HepG2 (cell line): ENCODE measurements around the gene CALML6. TPM values are rescaled to one million over a fixed set of nuclear protein-coding genes. Genes with fewer than 3 reads are reported as not detected.
A peak's percentile ranks its signal among the peaks of the same experiment; 100 is the strongest.

Source experiments
- ATAC-seq: fragments of 200-7000 bp; cut with Tn5 transposase; 3 replicates; pipeline ENCODE4 v1.9.1; 2020; ENCODE audit warnings: mild to moderate bottlenecking, moderate library complexity
- BruUV-seq: library from RNA; stranded (reverse); fragments of 400-500 nt; replicated peaks from 2 replicates; lab custom pipeline; 2021; lab: Mats Ljungman, UMichigan
- CTCF ChIA-PET: fragments of 300-600 bp; formaldehyde crosslinking; extraction: SDS; loops from one replicate; lab custom pipeline; 2021; ENCODE audit warnings: low total read pairs, inconsistent platforms, low intra/inter-chr PET ratio; lab: Yijun Ruan, JAX
- POLR2A ChIA-PET: fragments of 350-600 bp; sonication (Branson Sonifier 250); formaldehyde crosslinking; loops from one replicate; lab custom pipeline; 2020; ENCODE audit warnings: antibody characterized with exemption, inconsistent platforms; lab: Yijun Ruan, JAX
- DNase-seq: peaks from one replicate; pipeline ENCODE4 v3.0.0-alpha.2; 2015; ENCODE audit warnings: low spot score
- FAIRE-seq: peaks from 3 replicates; lab custom pipeline; 2011; peaks lifted over from hg19 to GRCh38; lab: Jason Lieb, UNC
- H2AFZ ChIP-seq: one replicate; pipeline ENCODE4 v1.6.1; 2011; ENCODE audit warnings: low read length, inconsistent platforms
- H3K27ac ChIP-seq: fragments of 300-600 bp; 3 replicates; pipeline ENCODE4 v1.8.0; 2011; ENCODE audit warnings: mixed run types, mild to moderate bottlenecking, mixed read lengths, low read length, inconsistent platforms; ENCODE audit not compliant: insufficient read depth; ENCODE audit errors: extremely low read length
- H3K27me3 ChIP-seq, 2 experiments: fragments of 200-600 bp in 1 of 2; 2 replicates in 1 of 2; 3 replicates in 1 of 2; pipeline versions ENCODE4 v1.6.0 to v1.8.0; 2011; ENCODE audit warnings: low read length in 2 of 2, mild to moderate bottlenecking in 2 of 2, moderate library complexity in 2 of 2, inconsistent platforms in 1 of 2; ENCODE audit not compliant: insufficient read depth in 2 of 2, control insufficient read depth in 1 of 2
- H3K36me3 ChIP-seq, 2 experiments: fragments of 200-600 bp in 1 of 2; replicated peaks in 1 of 2; 2 replicates in 1 of 2; 3 replicates in 1 of 2; pipeline versions ENCODE4 v1.5.1 to v1.8.0; 2011; ENCODE audit warnings: low read length in 2 of 2, inconsistent platforms in 1 of 2; ENCODE audit not compliant: insufficient read depth in 2 of 2, control insufficient read depth in 1 of 2
- H3K4me1 ChIP-seq: 2 replicates; pipeline ENCODE4 v1.5.1; 2012; ENCODE audit warnings: low read length, inconsistent platforms; ENCODE audit not compliant: insufficient read depth
- H3K4me2 ChIP-seq: 2 replicates; pipeline ENCODE4 v1.6.0; 2011; ENCODE audit warnings: low read depth, low read length, inconsistent platforms
- H3K4me3 ChIP-seq, 3 experiments: fragments of 200-600 bp in 1 of 3; sonication (generic), shearing (Covaris generic) in 1 of 3; replicated peaks in 1 of 3; 2 replicates each; pipeline ENCODE4 v1.5.1; 2011 to 2016; ENCODE audit warnings: low read length in 3 of 3, inconsistent platforms in 2 of 3, low read depth in 2 of 3, mild to moderate bottlenecking in 2 of 3, control low read depth in 1 of 3, mixed read lengths in 1 of 3; ENCODE audit not compliant: insufficient read depth in 1 of 3
- H3K79me2 ChIP-seq: one replicate; pipeline ENCODE4 v1.6.1; 2011; ENCODE audit warnings: low read length, inconsistent platforms; ENCODE audit not compliant: insufficient read depth
- H3K9ac ChIP-seq: 2 replicates; pipeline ENCODE4 v1.6.0; 2011; ENCODE audit warnings: mild to moderate bottlenecking, low read depth, low read length, inconsistent platforms; ENCODE audit not compliant: insufficient read depth
- H3K9me3 ChIP-seq: 2 replicates; pipeline ENCODE4 v1.5.1; 2012; ENCODE audit warnings: mild to moderate bottlenecking, low read length
- H4K20me1 ChIP-seq: 2 replicates; pipeline ENCODE4 v1.6.0; 2011; ENCODE audit warnings: inconsistent platforms, mild to moderate bottlenecking, low read length, moderate library complexity; ENCODE audit not compliant: insufficient read depth
- AGO2 ChIP-seq: fragments of 200-400 bp; formaldehyde crosslinking; optimal IDR thresholded peaks from 2 replicates; pipeline ENCODE3; 2017; ENCODE audit warnings: mild to moderate bottlenecking, low read depth, low read length, moderate library complexity
- CREB1 ChIP-seq, 2 experiments: fragments of 450-650 bp in 1 of 2; IDR thresholded peaks; 2 replicates each; pipeline ENCODE4 v1.6.1; 2016 to 2017; ENCODE audit warnings: control low read depth in 1 of 2, mild to moderate bottlenecking in 1 of 2, missing compliant biosample characterization in 1 of 2, missing genetic modification characterization in 1 of 2
- ERF ChIP-seq: IDR thresholded peaks from 2 replicates; pipeline ENCODE4 v1.6.1; 2018; ENCODE audit warnings: missing biosample characterization, missing genetic modification reagents
- HNRNPK ChIP-seq: fragments of 200-400 bp; formaldehyde crosslinking; IDR thresholded peaks from 2 replicates; pipeline ENCODE4 v1.6.1; 2018; ENCODE audit warnings: low read length, low read depth, moderate library complexity, mild to moderate bottlenecking; ENCODE audit not compliant: poor library complexity, severe bottlenecking
- KDM2A ChIP-seq: sonication (generic); formaldehyde crosslinking; IDR thresholded peaks from 2 replicates; pipeline ENCODE4 v1.4.0; 2020; ENCODE audit warnings: low read depth, missing genetic modification reagents, borderline replicate concordance
- PATZ1 ChIP-seq: sonication (generic); formaldehyde crosslinking; IDR thresholded peaks from 2 replicates; pipeline ENCODE4 v1.4.0; 2020; ENCODE audit warnings: missing genetic modification reagents
- PCBP2 ChIP-seq: fragments of 200-400 bp; formaldehyde crosslinking; optimal IDR thresholded peaks from 2 replicates; pipeline ENCODE3; 2018; ENCODE audit warnings: low read length, low read depth; ENCODE audit not compliant: poor library complexity, severe bottlenecking
- RFX3 ChIP-seq: IDR thresholded peaks from 2 replicates; pipeline ENCODE4 v1.6.1; 2016; ENCODE audit warnings: missing biosample characterization, missing genetic modification reagents
- ZNF572 ChIP-seq: sonication (generic); formaldehyde crosslinking; IDR thresholded peaks from 2 replicates; pipeline ENCODE4 v1.5.1; 2020; ENCODE audit warnings: mild to moderate bottlenecking, missing genetic modification reagents
- ZNF768 ChIP-seq: sonication (generic); formaldehyde crosslinking; IDR thresholded peaks from 2 replicates; pipeline ENCODE4 v1.4.0; 2020; ENCODE audit warnings: missing genetic modification reagents
- ZNF883 ChIP-seq: sonication (generic); formaldehyde crosslinking; IDR thresholded peaks from 2 replicates; pipeline ENCODE4 v1.5.1; 2020; ENCODE audit warnings: mild to moderate bottlenecking, missing genetic modification reagents; ENCODE audit errors: not compliant biosample characterization
- ZSCAN25 ChIP-seq: sonication (generic); formaldehyde crosslinking; IDR thresholded peaks from 2 replicates; pipeline ENCODE4 v1.8.0; 2022; ENCODE audit warnings: mild to moderate bottlenecking, missing genetic modification reagents
- WGBS: methylation state at CpG from one replicate; pipeline ENCODE4 v1.1.6; 2017; ENCODE audit warnings: low lambda C conversion rate; 5-methylcytosine and 5-hydroxymethylcytosine counted together
- in situ Hi-C: cut with HindIII; loops from 2 replicates; pipeline ENCODE4 v1.10.0; 2017; ENCODE audit warnings: low pct_unique_long_range_greater_than_20kb; ENCODE audit not compliant: extremely low pct_ligation_motif_present
- intact Hi-C: fragments of 100-400 bp; cut with micrococcal nuclease; formaldehyde crosslinking; loops from one replicate; pipeline ENCODE4 v1.10.0; 2022; ENCODE audit not compliant: unreplicated experiment
- polyA plus RNA-seq, 8 experiments: library from polyadenylated mRNA; depleted of rRNA in 3 of 8; stranded (reverse) in 7 of 8; unstranded in 1 of 8; fragments of >200 nt; fragmentation: Illumina TruSeq in 4 of 8; extraction: Trizol in 4 of 8; gene quantifications; 2 replicates each; pipeline versions ENCODE4 v1.2.1 to v1.2.3, GENCODE V29; 2011 to 2016; ENCODE audit warnings: low read depth in 4 of 8, missing spikeins in 1 of 8, mixed read lengths in 1 of 8; ENCODE audit not compliant: insufficient read depth in 1 of 8
- total RNA-seq, 5 experiments: library from RNA; depleted of rRNA; stranded (reverse); fragments of >200 nt; fragmentation: Illumina TruSeq; extraction: Trizol; gene quantifications; 2 replicates each; pipeline ENCODE4 v1.2.3, GENCODE V29; 2016; ENCODE audit warnings: low read depth in 1 of 5

CALML6 gene
- total and polyA plus RNA-seq, 2 of the 13 experiments (the other 11 are each of a cell fraction or from before 2014, with no cell fraction given): 0.11 to 0.12 TPM

- no peak overlapping the region for H3K4me3 ChIP-seq
Measured at GRCh38 chr1:1929102-1929638, 14.1 kb downstream of the CALML6 start.

GRCh38 chr1:1929639-1930545, 14.8 kb downstream of the CALML6 start:
- intact Hi-C loops: no loop called here
- ATAC-seq (peak; percentile 13), FAIRE-seq (no peak), DNase-seq (no peak)
- BruUV-seq: no TSS peak
- H3K36me3 ChIP-seq: no peaks in the 10 kb centered on the region
- ChIA-PET POLR2A (interaction anchor here (2.0 kb wide), 1 partner anchor 10 kb away, joined by 6 read pairs; the partner anchor contains the start of gene TMEM52), CTCF (no interaction called here)
- no peak overlapping the region for H2AFZ ChIP-seq
- in situ Hi-C loops: no loop called here
- no peaks in the 10 kb centered on the region for H4K20me1 ChIP-seq
- no peak overlapping the region for H3K27ac ChIP-seq
- H3K9me3 ChIP-seq: no peaks in the 10 kb centered on the region
- H3K4me3 ChIP-seq: no peak overlapping the region; a peak in 1 of 6 replicates
- peaks cover 19% of the 10 kb centered on the region for H3K4me1 ChIP-seq
- H3K9ac ChIP-seq: no peak overlapping the region
- WGBS: 64% methylated on average over 28 of the region's 38 CpGs
- H3K27me3 ChIP-seq: peaks cover 22 to 41% of the 10 kb centered on the region in 2 experiments; a peak in 4 of 5 replicates
- H3K4me2 ChIP-seq: 0 out of 2 replicates have a peak overlapping the region, but pooled peaks have one; percentile 3
- H3K79me2 ChIP-seq: no peaks in the 10 kb centered on the region
- TF ChIP-seq ZSCAN25 (CRISPR knock-in tag): peak; percentile 60; the same call in 1 of the 2 replicates
- no peak for TF ChIP-seq ZNF768 (CRISPR knock-in tag)
- peak; percentile 41; the same call in 1 of the 2 replicates for TF ChIP-seq CREB1 (IDR thresholded peaks at IDR 0.05)
- no peak for TF ChIP-seq CREB1 (CRISPR knock-in tag; IDR thresholded peaks at IDR 0.05)
- peak; percentile 53 for TF ChIP-seq AGO2
- peak; percentile 76 for TF ChIP-seq ZNF883 (CRISPR knock-in tag)
- 0 out of 2 replicates have a peak, but pooled peaks have one; percentile 21 for TF ChIP-seq KDM2A (CRISPR knock-in tag)
- TF ChIP-seq PATZ1 (CRISPR knock-in tag): peak; percentile 70
- no peak for TF ChIP-seq ERF (CRISPR knock-in tag)
- TF ChIP-seq ZNF572: no peak

More at GRCh38 chr1:1929102-1929638, 14.1 kb downstream of the CALML6 start:
- Histone ChIP-seq H3K27me3 (peaks cover 26 to 47% of the 10 kb centered on the region in 2 experiments; a peak in 4 of 5 replicates), H2AFZ (no peak overlapping the region), H3K36me3 (no peaks in the 10 kb centered on the region), H3K4me1 (peaks cover 26% of the 10 kb centered on the region), H3K9ac (no peak overlapping the region), H3K9me3 (no peaks in the 10 kb centered on the region), H3K27ac (no peak overlapping the region), H3K4me2 (0 out of 2 replicates have a peak overlapping the region, but pooled peaks have one; percentile 3)
- no peak for ATAC-seq
- DNase-seq: no peak
- intact Hi-C loops: no loop called here
- no peak for FAIRE-seq
- POLR2A ChIA-PET: interaction anchor here (2.0 kb wide), 1 partner anchor 9 kb away, joined by 6 read pairs; the partner anchor contains the start of gene TMEM52
- CTCF ChIA-PET: no interaction called here
- TF ChIP-seq HNRNPK (peak; percentile 74), PCBP2 (peak; percentile 67), RFX3 (CRISPR knock-in tag) (no peak)
- TF ChIP-seq, all 625 proteins: peak for 2
- in situ Hi-C loops: no loop called here
- H4K20me1 ChIP-seq: no peaks in the 10 kb centered on the region
- H3K79me2 ChIP-seq: no peaks in the 10 kb centered on the region
- 35% methylated on average over 9 of the region's 10 CpGs for WGBS
- BruUV-seq: no TSS peak
